Measurements from ENCODE around the gene PHC2.

Gene PHC2

DNA sequence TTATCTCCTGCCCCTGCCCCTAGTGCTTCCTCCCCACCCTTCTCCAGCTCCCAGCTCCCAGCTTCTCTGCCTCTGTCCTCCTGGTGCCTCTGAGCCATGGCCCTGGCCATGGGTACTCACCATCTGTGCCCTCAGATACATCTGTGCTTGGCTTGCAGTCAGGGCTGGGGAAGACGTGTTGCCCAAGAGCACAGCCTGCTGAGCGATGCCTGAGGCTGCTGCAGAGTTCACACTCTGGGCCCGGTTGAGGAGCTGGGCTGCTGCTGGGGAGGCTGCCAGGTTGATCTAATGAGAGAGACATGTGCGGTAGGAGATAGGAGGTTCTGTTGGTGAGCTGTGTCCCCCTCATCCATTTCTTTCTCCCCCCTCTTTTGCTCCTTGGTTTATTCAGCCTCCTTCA lies 60.6 kb downstream of the PHC2 start:
- TF ChIP-seq, protein P1, sequence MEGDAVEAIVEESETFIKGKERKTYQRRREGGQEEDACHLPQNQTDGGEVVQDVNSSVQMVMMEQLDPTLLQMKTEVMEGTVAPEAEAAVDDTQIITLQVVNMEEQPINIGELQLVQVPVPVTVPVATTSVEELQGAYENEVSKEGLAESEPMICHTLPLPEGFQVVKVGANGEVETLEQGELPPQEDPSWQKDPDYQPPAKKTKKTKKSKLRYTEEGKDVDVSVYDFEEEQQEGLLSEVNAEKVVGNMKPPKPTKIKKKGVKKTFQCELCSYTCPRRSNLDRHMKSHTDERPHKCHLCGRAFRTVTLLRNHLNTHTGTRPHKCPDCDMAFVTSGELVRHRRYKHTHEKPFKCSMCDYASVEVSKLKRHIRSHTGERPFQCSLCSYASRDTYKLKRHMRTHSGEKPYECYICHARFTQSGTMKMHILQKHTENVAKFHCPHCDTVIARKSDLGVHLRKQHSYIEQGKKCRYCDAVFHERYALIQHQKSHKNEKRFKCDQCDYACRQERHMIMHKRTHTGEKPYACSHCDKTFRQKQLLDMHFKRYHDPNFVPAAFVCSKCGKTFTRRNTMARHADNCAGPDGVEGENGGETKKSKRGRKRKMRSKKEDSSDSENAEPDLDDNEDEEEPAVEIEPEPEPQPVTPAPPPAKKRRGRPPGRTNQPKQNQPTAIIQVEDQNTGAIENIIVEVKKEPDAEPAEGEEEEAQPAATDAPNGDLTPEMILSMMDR (IDR thresholded peaks at IDR 0.05; ENCODE audit: low read depth, low read length) = no peak

DNA sequence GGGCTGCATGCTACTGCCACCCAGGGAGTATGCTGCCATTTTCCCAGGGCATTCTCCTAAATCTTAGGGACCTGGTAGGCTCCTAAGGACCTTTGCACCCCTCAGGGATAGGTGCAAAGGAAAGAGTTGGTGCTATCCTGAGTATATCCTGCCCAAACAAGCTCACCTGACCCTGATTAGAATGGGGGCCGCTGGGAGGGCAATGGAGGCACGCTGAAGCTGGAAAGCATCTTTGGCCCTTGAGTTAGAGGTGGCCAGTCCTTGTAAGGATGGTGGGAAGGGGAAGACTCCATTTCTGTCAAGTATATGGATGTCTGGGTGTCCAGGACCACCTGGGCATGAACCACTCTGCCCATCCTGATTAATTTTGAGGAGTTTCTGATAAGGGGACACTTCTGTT lies 61.1 kb downstream of the PHC2 start:
- no peak overlapping the region for H3K4me3 ChIP-seq (ENCODE audit: low read depth, low read length)
- TF ChIP-seq, protein P1 (IDR thresholded peaks at IDR 0.05; ENCODE audit: low read depth, low read length) = no peak

More for the DNA sequence above, 60.6 kb downstream of the PHC2 start:
- no peak overlapping the region for H3K4me3 ChIP-seq (ENCODE audit: low read depth, low read length)

DNA sequence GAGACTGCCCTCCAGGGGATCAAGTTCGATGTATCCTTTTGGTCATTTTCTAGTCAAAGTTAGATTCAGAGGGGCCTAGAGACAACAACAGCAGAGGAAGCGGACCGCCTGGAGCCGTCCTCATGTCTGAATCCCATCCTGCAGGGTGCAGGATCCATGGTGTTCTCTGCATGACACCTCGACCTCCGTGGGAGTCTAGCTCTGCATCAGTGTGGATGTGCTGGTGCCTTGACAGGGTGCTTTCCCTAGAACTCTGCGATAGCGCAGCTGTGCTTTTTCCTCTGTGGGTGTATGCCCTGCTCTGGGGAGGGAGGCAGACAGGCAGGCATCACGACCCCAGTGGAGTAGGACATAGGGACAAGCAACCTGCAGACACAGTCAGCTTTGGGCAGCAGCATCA lies 61.8 kb downstream of the PHC2 start:
- TF ChIP-seq, protein P1 (IDR thresholded peaks at IDR 0.05; ENCODE audit: low read depth, low read length) = no peak
- no peak overlapping the region for H3K4me3 ChIP-seq (ENCODE audit: low read depth, low read length)

DNA sequence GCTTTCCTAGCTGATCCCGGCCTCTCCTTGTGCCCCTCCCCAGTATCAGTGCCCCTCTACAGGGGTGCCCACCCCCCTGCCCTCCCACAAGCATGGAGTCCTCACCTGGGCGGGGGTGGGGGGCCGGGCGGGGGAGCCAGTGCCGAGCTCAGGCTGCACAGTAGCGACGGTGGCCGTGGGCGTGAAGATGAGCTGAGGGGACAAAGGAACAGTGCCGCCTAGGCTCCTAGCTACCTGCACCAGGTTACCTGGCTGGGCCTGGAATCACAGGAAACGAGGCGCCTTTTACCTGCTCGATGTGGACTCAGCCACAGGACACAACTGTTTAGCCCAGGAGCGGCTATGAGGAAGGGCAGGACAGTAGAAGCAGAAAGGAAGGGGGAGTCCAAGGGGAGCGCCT lies 62.5 kb downstream of the PHC2 start:
- H3K4me3 ChIP-seq (ENCODE audit: low read depth, low read length) = no peak overlapping the region
- TF ChIP-seq, protein P1 (IDR thresholded peaks at IDR 0.05; ENCODE audit: low read depth, low read length) = no peak

DNA sequence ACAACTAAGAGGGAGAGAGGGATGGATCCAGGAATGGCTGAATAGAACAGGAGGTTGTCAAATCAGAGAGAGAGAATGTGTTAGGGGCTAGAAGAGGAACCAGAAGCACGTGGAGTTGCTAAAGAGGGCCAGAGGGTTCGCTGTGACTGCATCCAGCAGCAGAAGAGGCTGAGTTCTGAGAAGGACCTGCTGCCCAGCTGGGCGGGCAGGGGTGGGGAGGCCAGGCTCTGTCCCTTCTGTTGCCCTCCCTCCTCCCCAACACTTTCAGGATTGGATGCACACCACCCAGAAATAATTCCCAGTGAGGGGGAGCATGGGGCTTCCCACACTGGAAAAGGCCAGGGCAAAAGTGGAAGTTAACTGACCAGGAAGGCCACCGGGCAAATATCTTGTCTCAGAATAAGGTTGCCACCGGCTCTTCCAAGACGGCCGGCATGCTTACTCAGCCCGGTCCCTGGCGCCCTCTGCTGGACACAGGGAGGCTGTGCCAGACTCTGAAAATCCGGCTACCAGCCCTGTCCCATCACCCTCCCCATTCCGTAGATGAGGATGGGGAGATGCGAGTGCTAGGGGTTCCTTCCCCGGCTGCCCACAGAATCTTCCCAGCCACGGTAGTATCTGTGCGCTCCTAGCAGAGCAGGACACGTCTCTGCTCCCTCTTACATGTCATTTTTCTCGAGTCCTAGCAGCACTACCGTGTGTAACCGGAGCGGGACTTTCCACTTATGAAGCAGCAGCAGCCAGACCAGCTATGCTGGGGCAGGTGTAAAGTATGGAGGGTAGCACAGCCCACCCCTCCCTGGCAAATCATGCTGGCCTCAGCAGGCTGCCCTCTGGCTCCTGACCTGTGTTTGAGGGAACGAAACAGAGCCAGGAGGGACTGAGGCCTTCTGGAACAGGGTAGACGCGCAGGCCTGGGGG lies 63.1 kb downstream of the PHC2 start:
- H3K4me3 ChIP-seq (ENCODE audit: low read depth, low read length) = no peak overlapping the region
- TF ChIP-seq, protein P1 (IDR thresholded peaks at IDR 0.05; ENCODE audit: low read depth, low read length) = peak; percentile 90

DNA sequence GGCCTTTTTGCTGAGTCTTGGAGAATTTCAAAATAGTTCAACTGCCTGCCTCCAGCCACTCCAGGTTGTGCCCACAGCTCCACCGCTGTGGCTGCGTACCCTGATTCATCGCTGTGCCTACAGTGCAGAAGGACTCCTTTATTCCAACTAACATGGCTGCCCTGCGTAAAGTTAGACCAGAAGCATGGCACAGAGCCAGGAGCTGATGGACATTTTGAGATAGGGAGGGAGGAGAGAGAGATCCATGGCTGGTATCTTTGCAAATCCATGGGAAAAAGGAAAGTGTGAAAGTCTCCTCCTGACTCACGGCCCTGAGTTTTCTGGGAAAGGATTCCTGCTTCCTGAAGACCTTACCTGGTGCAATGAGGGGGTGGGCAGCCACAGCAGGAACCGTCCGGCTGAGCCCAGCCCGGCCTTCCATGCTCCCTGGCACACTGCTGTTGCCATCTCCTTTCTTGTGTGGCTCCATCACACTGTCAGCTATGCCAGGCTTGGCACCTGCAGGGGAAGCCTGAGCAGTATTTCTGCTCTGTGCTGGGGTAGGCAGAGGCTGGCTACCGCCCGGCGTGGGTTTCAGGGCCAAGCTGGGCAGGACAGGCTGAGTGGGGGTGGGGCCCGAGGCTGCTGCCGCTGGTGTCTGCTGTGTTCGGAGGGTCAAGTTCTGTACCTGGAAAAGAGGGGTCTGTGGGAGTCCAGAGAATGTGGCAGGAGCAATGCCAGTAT lies 64.0 kb downstream of the PHC2 start:
- no peak overlapping the region for H3K4me3 ChIP-seq (ENCODE audit: low read depth, low read length)
- TF ChIP-seq, protein P1 (IDR thresholded peaks at IDR 0.05; ENCODE audit: low read depth, low read length) = no peak

DNA sequence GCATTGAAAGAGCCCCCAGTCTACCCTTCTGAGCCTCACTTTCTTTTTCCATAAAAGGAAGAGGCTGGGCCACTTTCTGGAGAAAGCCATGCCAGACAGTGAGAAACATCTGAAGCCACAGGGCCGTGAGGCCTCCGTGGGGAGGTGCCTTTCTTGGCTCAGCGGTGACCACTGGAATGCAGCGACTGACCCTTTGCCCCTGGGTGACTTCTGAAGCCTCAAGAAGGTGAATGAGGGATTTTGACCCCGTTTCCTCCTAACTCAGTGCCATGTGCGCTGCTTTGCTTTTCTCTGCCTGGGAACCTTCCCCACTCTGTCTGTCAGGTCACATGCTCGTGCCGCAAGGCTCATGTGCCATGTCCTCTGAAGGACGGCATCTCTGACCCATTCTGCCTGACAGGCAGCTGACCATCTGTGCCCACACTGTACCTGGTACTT lies 65.3 kb downstream of the PHC2 start:
- H3K4me3 ChIP-seq (ENCODE audit: low read depth, low read length) = no peak overlapping the region
- TF ChIP-seq, protein P1 (IDR thresholded peaks at IDR 0.05; ENCODE audit: low read depth, low read length) = no peak
